Measurements from ENCODE around the gene RANBP3. TPM values are rescaled to one million over a fixed set of nuclear protein-coding genes. Genes with fewer than 3 reads are reported as not detected.
A peak's percentile ranks its signal among the peaks of the same experiment; 100 is the strongest.

Gene RANBP3
- total and polyA plus RNA-seq, 2 experiments from 2014 or later = 40.2 to 98.3 TPM

- peaks cover 22% of the 10 kb centered on the region for H3K36me3 Mint-ChIP-seq (ENCODE audit: low read depth)
- H2AFZ ChIP-seq = no peak overlapping the region
- no peak overlapping the region for H3K4me2 ChIP-seq
- no peak overlapping the region for H3K27ac ChIP-seq (ENCODE audit: low read depth)
- peaks cover 18% of the 10 kb centered on the region for H3K27me3 Mint-ChIP-seq (ENCODE audit: insufficient read depth, low read depth, poor library complexity)
- H3K4me1 Mint-ChIP-seq = 0 out of 3 replicates have a peak, but pooled peaks cover 3% of the 10 kb centered on the region
- no peaks in the 10 kb centered on the region for H3K27me3 ChIP-seq (ENCODE audit: insufficient read depth)
- peaks cover 42% of the 10 kb centered on the region for H3K79me2 ChIP-seq (replicated peaks; ENCODE audit: insufficient read depth)
- no peaks in the 10 kb centered on the region for H3K9me2 ChIP-seq (ENCODE audit: insufficient read depth)
- no peak overlapping the region for H3K4me3 ChIP-seq
- DNase-seq (ENCODE audit: low spot score) = no peak
- TF ChIP-seq EZH2phosphoT487 (IDR thresholded peaks at IDR 0.05; ENCODE audit: unreplicated experiment) (no peak), ZNF331 (CRISPR knock-in tag; IDR thresholded peaks at IDR 0.05; ENCODE audit: low read depth) (no peak), NANOG (IDR thresholded peaks at IDR 0.05; ENCODE audit: borderline replicate concordance) (no peak), EZH2 (IDR thresholded peaks at IDR 0.05; ENCODE audit: low read depth, unreplicated experiment) (no peak), POLR2AphosphoS5 (IDR thresholded peaks at IDR 0.05; ENCODE audit: low read depth) (no peak), ZNF114 (CRISPR knock-in tag; IDR thresholded peaks at IDR 0.05) (no peak), JUNB (IDR thresholded peaks at IDR 0.05; ENCODE audit: unreplicated experiment) (no peak), STAT1 (IDR thresholded peaks at IDR 0.05; ENCODE audit: unreplicated experiment) (no peak), CREB1 (CRISPR knock-in tag; IDR thresholded peaks at IDR 0.05; ENCODE audit: low read depth) (no peak)
- TF ChIP-seq, protein P1, sequence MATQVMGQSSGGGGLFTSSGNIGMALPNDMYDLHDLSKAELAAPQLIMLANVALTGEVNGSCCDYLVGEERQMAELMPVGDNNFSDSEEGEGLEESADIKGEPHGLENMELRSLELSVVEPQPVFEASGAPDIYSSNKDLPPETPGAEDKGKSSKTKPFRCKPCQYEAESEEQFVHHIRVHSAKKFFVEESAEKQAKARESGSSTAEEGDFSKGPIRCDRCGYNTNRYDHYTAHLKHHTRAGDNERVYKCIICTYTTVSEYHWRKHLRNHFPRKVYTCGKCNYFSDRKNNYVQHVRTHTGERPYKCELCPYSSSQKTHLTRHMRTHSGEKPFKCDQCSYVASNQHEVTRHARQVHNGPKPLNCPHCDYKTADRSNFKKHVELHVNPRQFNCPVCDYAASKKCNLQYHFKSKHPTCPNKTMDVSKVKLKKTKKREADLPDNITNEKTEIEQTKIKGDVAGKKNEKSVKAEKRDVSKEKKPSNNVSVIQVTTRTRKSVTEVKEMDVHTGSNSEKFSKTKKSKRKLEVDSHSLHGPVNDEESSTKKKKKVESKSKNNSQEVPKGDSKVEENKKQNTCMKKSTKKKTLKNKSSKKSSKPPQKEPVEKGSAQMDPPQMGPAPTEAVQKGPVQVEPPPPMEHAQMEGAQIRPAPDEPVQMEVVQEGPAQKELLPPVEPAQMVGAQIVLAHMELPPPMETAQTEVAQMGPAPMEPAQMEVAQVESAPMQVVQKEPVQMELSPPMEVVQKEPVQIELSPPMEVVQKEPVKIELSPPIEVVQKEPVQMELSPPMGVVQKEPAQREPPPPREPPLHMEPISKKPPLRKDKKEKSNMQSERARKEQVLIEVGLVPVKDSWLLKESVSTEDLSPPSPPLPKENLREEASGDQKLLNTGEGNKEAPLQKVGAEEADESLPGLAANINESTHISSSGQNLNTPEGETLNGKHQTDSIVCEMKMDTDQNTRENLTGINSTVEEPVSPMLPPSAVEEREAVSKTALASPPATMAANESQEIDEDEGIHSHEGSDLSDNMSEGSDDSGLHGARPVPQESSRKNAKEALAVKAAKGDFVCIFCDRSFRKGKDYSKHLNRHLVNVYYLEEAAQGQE (IDR thresholded peaks at IDR 0.05; ENCODE audit: unreplicated experiment) = no peak
- TF ChIP-seq, protein P2, sequence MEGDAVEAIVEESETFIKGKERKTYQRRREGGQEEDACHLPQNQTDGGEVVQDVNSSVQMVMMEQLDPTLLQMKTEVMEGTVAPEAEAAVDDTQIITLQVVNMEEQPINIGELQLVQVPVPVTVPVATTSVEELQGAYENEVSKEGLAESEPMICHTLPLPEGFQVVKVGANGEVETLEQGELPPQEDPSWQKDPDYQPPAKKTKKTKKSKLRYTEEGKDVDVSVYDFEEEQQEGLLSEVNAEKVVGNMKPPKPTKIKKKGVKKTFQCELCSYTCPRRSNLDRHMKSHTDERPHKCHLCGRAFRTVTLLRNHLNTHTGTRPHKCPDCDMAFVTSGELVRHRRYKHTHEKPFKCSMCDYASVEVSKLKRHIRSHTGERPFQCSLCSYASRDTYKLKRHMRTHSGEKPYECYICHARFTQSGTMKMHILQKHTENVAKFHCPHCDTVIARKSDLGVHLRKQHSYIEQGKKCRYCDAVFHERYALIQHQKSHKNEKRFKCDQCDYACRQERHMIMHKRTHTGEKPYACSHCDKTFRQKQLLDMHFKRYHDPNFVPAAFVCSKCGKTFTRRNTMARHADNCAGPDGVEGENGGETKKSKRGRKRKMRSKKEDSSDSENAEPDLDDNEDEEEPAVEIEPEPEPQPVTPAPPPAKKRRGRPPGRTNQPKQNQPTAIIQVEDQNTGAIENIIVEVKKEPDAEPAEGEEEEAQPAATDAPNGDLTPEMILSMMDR (conservative IDR thresholded peaks at IDR 0.05; ENCODE audit: low read depth in 2 of 2) = no peak
- TF ChIP-seq, protein P3, sequence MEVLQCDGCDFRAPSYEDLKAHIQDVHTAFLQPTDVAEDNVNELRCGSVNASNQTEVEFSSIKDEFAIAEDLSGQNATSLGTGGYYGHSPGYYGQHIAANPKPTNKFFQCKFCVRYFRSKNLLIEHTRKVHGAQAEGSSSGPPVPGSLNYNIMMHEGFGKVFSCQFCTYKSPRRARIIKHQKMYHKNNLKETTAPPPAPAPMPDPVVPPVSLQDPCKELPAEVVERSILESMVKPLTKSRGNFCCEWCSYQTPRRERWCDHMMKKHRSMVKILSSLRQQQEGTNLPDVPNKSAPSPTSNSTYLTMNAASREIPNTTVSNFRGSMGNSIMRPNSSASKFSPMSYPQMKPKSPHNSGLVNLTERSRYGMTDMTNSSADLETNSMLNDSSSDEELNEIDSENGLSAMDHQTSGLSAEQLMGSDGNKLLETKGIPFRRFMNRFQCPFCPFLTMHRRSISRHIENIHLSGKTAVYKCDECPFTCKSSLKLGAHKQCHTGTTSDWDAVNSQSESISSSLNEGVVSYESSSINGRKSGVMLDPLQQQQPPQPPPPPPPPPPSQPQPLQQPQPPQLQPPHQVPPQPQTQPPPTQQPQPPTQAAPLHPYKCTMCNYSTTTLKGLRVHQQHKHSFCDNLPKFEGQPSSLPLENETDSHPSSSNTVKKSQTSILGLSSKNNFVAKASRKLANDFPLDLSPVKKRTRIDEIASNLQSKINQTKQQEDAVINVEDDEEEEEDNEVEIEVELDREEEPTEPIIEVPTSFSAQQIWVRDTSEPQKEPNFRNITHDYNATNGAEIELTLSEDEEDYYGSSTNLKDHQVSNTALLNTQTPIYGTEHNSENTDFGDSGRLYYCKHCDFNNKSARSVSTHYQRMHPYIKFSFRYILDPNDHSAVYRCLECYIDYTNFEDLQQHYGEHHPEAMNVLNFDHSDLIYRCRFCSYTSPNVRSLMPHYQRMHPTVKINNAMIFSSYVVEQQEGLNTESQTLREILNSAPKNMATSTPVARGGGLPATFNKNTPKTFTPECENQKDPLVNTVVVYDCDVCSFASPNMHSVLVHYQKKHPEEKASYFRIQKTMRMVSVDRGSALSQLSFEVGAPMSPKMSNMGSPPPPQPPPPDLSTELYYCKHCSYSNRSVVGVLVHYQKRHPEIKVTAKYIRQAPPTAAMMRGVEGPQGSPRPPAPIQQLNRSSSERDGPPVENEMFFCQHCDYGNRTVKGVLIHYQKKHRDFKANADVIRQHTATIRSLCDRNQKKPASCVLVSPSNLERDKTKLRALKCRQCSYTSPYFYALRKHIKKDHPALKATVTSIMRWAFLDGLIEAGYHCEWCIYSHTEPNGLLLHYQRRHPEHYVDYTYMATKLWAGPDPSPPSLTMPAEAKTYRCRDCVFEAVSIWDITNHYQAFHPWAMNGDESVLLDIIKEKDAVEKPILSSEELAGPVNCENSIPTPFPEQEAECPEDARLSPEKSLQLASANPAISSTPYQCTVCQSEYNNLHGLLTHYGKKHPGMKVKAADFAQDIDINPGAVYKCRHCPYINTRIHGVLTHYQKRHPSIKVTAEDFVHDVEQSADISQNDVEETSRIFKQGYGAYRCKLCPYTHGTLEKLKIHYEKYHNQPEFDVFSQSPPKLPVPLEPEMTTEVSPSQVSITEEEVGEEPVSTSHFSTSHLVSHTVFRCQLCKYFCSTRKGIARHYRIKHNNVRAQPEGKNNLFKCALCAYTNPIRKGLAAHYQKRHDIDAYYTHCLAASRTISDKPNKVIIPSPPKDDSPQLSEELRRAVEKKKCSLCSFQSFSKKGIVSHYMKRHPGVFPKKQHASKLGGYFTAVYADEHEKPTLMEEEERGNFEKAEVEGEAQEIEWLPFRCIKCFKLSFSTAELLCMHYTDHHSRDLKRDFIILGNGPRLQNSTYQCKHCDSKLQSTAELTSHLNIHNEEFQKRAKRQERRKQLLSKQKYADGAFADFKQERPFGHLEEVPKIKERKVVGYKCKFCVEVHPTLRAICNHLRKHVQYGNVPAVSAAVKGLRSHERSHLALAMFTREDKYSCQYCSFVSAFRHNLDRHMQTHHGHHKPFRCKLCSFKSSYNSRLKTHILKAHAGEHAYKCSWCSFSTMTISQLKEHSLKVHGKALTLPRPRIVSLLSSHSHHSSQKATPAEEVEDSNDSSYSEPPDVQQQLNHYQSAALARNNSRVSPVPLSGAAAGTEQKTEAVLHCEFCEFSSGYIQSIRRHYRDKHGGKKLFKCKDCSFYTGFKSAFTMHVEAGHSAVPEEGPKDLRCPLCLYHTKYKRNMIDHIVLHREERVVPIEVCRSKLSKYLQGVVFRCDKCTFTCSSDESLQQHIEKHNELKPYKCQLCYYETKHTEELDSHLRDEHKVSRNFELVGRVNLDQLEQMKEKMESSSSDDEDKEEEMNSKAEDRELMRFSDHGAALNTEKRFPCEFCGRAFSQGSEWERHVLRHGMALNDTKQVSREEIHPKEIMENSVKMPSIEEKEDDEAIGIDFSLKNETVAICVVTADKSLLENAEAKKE (CRISPR knock-in tag; IDR thresholded peaks at IDR 0.05) = no peak
- TF ChIP-seq, protein P4, sequence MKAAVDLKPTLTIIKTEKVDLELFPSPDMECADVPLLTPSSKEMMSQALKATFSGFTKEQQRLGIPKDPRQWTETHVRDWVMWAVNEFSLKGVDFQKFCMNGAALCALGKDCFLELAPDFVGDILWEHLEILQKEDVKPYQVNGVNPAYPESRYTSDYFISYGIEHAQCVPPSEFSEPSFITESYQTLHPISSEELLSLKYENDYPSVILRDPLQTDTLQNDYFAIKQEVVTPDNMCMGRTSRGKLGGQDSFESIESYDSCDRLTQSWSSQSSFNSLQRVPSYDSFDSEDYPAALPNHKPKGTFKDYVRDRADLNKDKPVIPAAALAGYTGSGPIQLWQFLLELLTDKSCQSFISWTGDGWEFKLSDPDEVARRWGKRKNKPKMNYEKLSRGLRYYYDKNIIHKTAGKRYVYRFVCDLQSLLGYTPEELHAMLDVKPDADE (IDR thresholded peaks at IDR 0.05) = no peak
- no peak for ATAC-seq
- H3K4me3 Mint-ChIP-seq = peak overlapping the region; percentile 37; the same call in 2 of the 3 replicates
- H4K20me1 ChIP-seq (replicated peaks; ENCODE audit: insufficient read depth) = peaks cover 38% of the 10 kb centered on the region
- H3K9me3 Mint-ChIP-seq = no peaks in the 10 kb centered on the region
- no peaks in the 10 kb centered on the region for H3K4me1 ChIP-seq (ENCODE audit: insufficient read depth)
- no peaks in the 10 kb centered on the region for H3K36me3 ChIP-seq (ENCODE audit: insufficient read depth)
- peak overlapping the region; percentile 9; the same call in 1 of the 2 replicates for H3K27ac Mint-ChIP-seq
- H3F3A ChIP-seq (replicated peaks; ENCODE audit: low read depth) = no peaks in the 10 kb centered on the region
These were observed 77.0 kb downstream of the RANBP3 start for GRCh38 chr19:5900976-5901375.
